SK-N-SH (cell line): ENCODE measurements around the gene KLF13. TPM values are rescaled to one million over a fixed set of nuclear protein-coding genes. Genes with fewer than 3 reads are reported as not detected.

Experiments
- CTCF ChIA-PET: fragments of 300-600, 350-600 bp; formaldehyde crosslinking; extraction: SDS; loops from one replicate; lab custom pipeline; 2021; lab: Yijun Ruan, JAX
- POLR2A ChIA-PET: fragments of 350-600 bp; sonication (Branson Sonifier 250); formaldehyde crosslinking; extraction: SDS; loops from one replicate; lab custom pipeline; 2020; ENCODE audit warnings: antibody characterized with exemption, inconsistent platforms; lab: Yijun Ruan, JAX
- DNase-seq: peaks from one replicate; pipeline ENCODE4 v3.0.0; 2012
- H2AFZ ChIP-seq: fragments of 200-600 bp; sonication (generic); 2 replicates; pipeline ENCODE4 v1.8.1; 2016; ENCODE audit warnings: antibody characterized with exemption, mild to moderate bottlenecking, low read depth
- H3F3A ChIP-seq: fragments of 200-600 bp; sonication (generic); replicated peaks from 2 replicates; pipeline ENCODE3; 2016; ENCODE audit warnings: antibody characterized with exemption, mild to moderate bottlenecking; ENCODE audit not compliant: insufficient read depth
- H3K27ac ChIP-seq, 2 experiments: fragments of 200-500 bp in 1 of 2; fragments of 200-600 bp in 1 of 2; sonication (Bioruptor generic) in 1 of 2; sonication (generic), shearing (Covaris generic) in 1 of 2; 2 replicates each; pipeline versions ENCODE4 v1.5.1 to v1.6.1; 2014 to 2016; ENCODE audit warnings: low read depth in 2 of 2, inconsistent platforms in 1 of 2, low read length in 1 of 2, mild to moderate bottlenecking in 1 of 2, mixed read lengths in 1 of 2
- H3K27me3 ChIP-seq: fragments of 200-600 bp; sonication (generic), shearing (Covaris generic); 2 replicates; pipeline ENCODE4 v1.6.1; 2016; ENCODE audit warnings: mixed run types; ENCODE audit not compliant: insufficient read depth
- H3K36me3 ChIP-seq, 2 experiments: fragments of 200-500 bp in 1 of 2; fragments of 200-600 bp in 1 of 2; sonication (Bioruptor generic) in 1 of 2; sonication (generic) in 1 of 2; replicated peaks in 1 of 2; 2 replicates each; pipeline versions ENCODE3 to v1.5.1; 2014 to 2016; ENCODE audit warnings: low read length in 1 of 2, mild to moderate bottlenecking in 1 of 2; ENCODE audit not compliant: insufficient read depth in 2 of 2, control insufficient read depth in 1 of 2
- H3K4me1 ChIP-seq, 2 experiments: fragments of 200-500 bp in 1 of 2; fragments of 200-600 bp in 1 of 2; sonication (Bioruptor generic) in 1 of 2; sonication (generic), shearing (Covaris generic) in 1 of 2; 2 replicates each; pipeline versions ENCODE4 v1.5.1 to v1.6.1; 2014 to 2016; ENCODE audit warnings: low read depth in 1 of 2, low read length in 1 of 2, mixed run types in 1 of 2; ENCODE audit not compliant: insufficient read depth in 2 of 2, control insufficient read depth in 1 of 2
- H3K4me2 ChIP-seq: fragments of 200-600 bp; sonication (generic), shearing (Covaris generic); 2 replicates; pipeline ENCODE4 v1.6.1; 2017; ENCODE audit warnings: mixed run types
- H3K4me3 ChIP-seq, 2 experiments: fragments of 200-500 bp in 1 of 2; fragments of 200-600 bp in 1 of 2; sonication (Bioruptor generic) in 1 of 2; sonication (generic), shearing (Covaris generic) in 1 of 2; 2 replicates each; pipeline versions ENCODE4 v1.5.1 to v1.8.1; 2014 to 2016; ENCODE audit warnings: low read depth in 2 of 2, inconsistent platforms in 1 of 2, low read length in 1 of 2, mild to moderate bottlenecking in 1 of 2, mixed read lengths in 1 of 2, moderate library complexity in 1 of 2
- H3K79me2 ChIP-seq: fragments of 200-600 bp; sonication (generic); 2 replicates; pipeline ENCODE4 v1.8.1; 2017; ENCODE audit warnings: mild to moderate bottlenecking; ENCODE audit not compliant: insufficient read depth
- H3K9ac ChIP-seq: fragments of 200-600 bp; sonication (generic); 2 replicates; pipeline ENCODE4 v1.6.1; 2017; ENCODE audit warnings: mixed run types
- H3K9me2 ChIP-seq: fragments of 200-600 bp; sonication (generic); 2 replicates; pipeline ENCODE4 v1.6.1; 2017; ENCODE audit warnings: mixed run types
- H3K9me3 ChIP-seq: fragments of 200-600 bp; sonication (generic); 2 replicates; pipeline ENCODE4 v1.6.1; 2017; ENCODE audit warnings: mixed run types, mild to moderate bottlenecking, moderate library complexity
- H4K20me1 ChIP-seq: fragments of 200-600 bp; sonication (generic); 2 replicates; pipeline ENCODE4 v1.6.1; 2017; ENCODE audit warnings: mild to moderate bottlenecking, mixed run types; ENCODE audit not compliant: insufficient read depth
- CTCF ChIP-seq: fragments of 200-600 bp; sonication (generic); IDR thresholded peaks from 2 replicates; pipeline ENCODE4 v1.6.1; 2017; ENCODE audit warnings: antibody characterized with exemption, mild to moderate bottlenecking, moderate library complexity
- FOXJ3 ChIP-seq: sonication (generic); formaldehyde crosslinking; IDR thresholded peaks from 2 replicates; pipeline ENCODE4 v1.5.1; 2020; ENCODE audit warnings: mild to moderate bottlenecking, missing genetic modification reagents
- FOXM1 ChIP-seq: IDR thresholded peaks from 2 replicates; pipeline ENCODE4 v1.4.0; 2012; ENCODE audit warnings: low read depth, mild to moderate bottlenecking
- GATA2 ChIP-seq: sonication (generic); formaldehyde crosslinking; IDR thresholded peaks from 2 replicates; pipeline ENCODE4 v1.5.0; 2020; ENCODE audit warnings: mild to moderate bottlenecking, missing genetic modification reagents
- MEF2A ChIP-seq: IDR thresholded peaks from 2 replicates; pipeline ENCODE4 v1.4.0; 2012; ENCODE audit warnings: low read depth, borderline replicate concordance
- MXI1 ChIP-seq: IDR thresholded peaks from 2 replicates; pipeline ENCODE4 v1.6.1; 2012; ENCODE audit warnings: mild to moderate bottlenecking, low read depth, low read length, improper control_type of control experiment
- POLR2AphosphoS5 ChIP-seq: IDR thresholded peaks from 2 replicates; pipeline ENCODE4 v1.6.1; 2012; ENCODE audit warnings: low read depth, low read length
- RAD21 ChIP-seq: IDR thresholded peaks from 2 replicates; pipeline ENCODE4 v1.6.1; 2012; ENCODE audit warnings: mild to moderate bottlenecking, low read length
- RFX5 ChIP-seq: IDR thresholded peaks from 2 replicates; pipeline ENCODE4 v1.6.1; 2012; ENCODE audit warnings: mild to moderate bottlenecking, improper control_type of control experiment, low read length
- YY1 ChIP-seq: IDR thresholded peaks from 2 replicates; pipeline ENCODE4 v1.4.0; 2012; ENCODE audit warnings: low read depth, mild to moderate bottlenecking
- WGBS: methylation state at CpG from one replicate; pipeline ENCODE4 v1.1.6; 2017; ENCODE audit warnings: low lambda C conversion rate; 5-methylcytosine and 5-hydroxymethylcytosine counted together
- polyA plus RNA-seq, 3 experiments: library from polyadenylated mRNA; depleted of rRNA; stranded (reverse); fragments of >200 nt; gene quantifications; 2 replicates each; pipeline ENCODE4 v1.2.3, GENCODE V29; 2012
- TF ChIP-seq, protein P1 (sequence below): IDR thresholded peaks from 2 replicates; pipeline ENCODE4 v1.4.0; 2012; ENCODE audit warnings: low read depth

KLF13 gene
- polyA plus RNA-seq, 1 of the 3 experiments (the other 2 are of a cell fraction): 7.1 TPM

GRCh38 chr15:31307270-31308184 is 19.1 kb upstream of the KLF13 start:
- Histone ChIP-seq H3K9ac (no peak overlapping the region), H3K9me2 (no peaks in the 10 kb centered on the region), H3K4me2 (no peak overlapping the region), H4K20me1 (no peaks in the 10 kb centered on the region), H3K36me3 (no peaks in the 10 kb centered on the region), H3K79me2 (no peaks in the 10 kb centered on the region), H3K4me1 (peaks cover 0 to 42% of the 10 kb centered on the region in 2 experiments; a peak in 2 of 4 replicates), H3F3A (no peaks in the 10 kb centered on the region), H3K27ac (no peak overlapping the region), H3K4me3 (no peak overlapping the region), H2AFZ (no peak overlapping the region), H3K9me3 (no peaks in the 10 kb centered on the region), H3K27me3 (peaks cover 8% of the 10 kb centered on the region; the same call in 1 of the 2 replicates)
- ChIA-PET CTCF (interaction anchor here (0.8 to 1.5 kb wide), 4 partner anchors 90 to 667 kb away, joined by 3 read pairs; no protein-coding TSS in a partner anchor), POLR2A (interaction anchor here (2.0 kb wide), 1 partner anchor 18 kb away, joined by 8 read pairs; the partner anchor contains the start of gene KLF13)
- no peak for DNase-seq
- 64% methylated on average over 19 of the region's 20 CpGs for WGBS
- TF ChIP-seq, protein P1, sequence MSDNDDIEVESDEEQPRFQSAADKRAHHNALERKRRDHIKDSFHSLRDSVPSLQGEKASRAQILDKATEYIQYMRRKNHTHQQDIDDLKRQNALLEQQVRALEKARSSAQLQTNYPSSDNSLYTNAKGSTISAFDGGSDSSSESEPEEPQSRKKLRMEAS: no peak
- TF ChIP-seq GATA2 (CRISPR knock-in tag) (no peak), RFX5 (no peak), MEF2A (no peak), FOXJ3 (CRISPR knock-in tag) (no peak)

DNA sequence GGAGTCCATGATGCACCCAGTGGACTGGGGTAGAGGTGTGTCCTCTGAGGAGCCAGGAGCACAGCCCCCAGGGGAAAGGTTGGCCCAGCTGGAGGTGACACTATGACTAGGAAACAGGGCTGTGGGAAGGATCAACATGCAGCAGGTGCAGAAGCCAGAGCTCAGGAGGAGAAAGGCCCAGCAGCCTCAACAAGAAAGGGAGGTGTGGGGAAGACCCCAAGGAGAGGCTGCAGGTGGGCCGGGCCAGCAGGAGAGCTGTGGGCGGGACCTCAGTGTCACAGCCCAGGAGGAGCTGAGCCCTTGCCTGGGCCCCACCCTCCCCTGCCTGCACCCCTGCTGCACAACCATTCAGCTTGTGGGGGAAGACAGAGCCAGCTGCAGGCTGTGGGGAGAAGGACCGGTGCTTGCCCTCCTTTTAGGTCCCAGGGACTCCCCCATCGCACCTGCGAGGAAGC is 18.4 kb upstream of the KLF13 start:
- no peaks in the 10 kb centered on the region for H3K79me2 ChIP-seq
- H3K27ac ChIP-seq: no peak overlapping the region
- no peaks in the 10 kb centered on the region for H3F3A ChIP-seq
- no peak overlapping the region for H2AFZ ChIP-seq
- POLR2A ChIA-PET: interaction anchor here (2.0 kb wide), 1 partner anchor 17 kb away, joined by 8 read pairs; the partner anchor contains the start of gene KLF13
- H3K9ac ChIP-seq: no peak overlapping the region
- no peak overlapping the region for H3K4me3 ChIP-seq
- CTCF ChIA-PET: interaction anchor here (0.8 to 1.5 kb wide), 3 partner anchors 91 to 667 kb away, joined by 3 read pairs; no protein-coding TSS in a partner anchor
- no peaks in the 10 kb centered on the region for H3K36me3 ChIP-seq
- TF ChIP-seq MXI1 (no peak), FOXM1 (no peak), CTCF (no peak), RFX5 (no peak), POLR2AphosphoS5 (no peak), YY1 (no peak), RAD21 (no peak)
- H3K9me2 ChIP-seq: no peaks in the 10 kb centered on the region
- H3K4me2 ChIP-seq: no peak overlapping the region
- WGBS: 74% methylated on average over 5 of the region's 5 CpGs
- H3K9me3 ChIP-seq: no peaks in the 10 kb centered on the region
- no peak for DNase-seq
- no peaks in the 10 kb centered on the region for H4K20me1 ChIP-seq
- peaks cover 8% of the 10 kb centered on the region; the same call in 1 of the 2 replicates for H3K27me3 ChIP-seq
- H3K4me1 ChIP-seq: peaks cover 0 to 37% of the 10 kb centered on the region in 2 experiments; a peak in 2 of 4 replicates
